Keratinocyte (primary cell): ENCODE data around the gene KLHL14. TPM values are rescaled to one million over a fixed set of nuclear protein-coding genes. Genes with fewer than 3 reads are reported as not detected.

Experiments
- DNase-seq: peaks from one replicate; pipeline ENCODE4 v3.0.0-alpha.2; 2011; ENCODE audit warnings: low read depth, missing footprints, low spot score
- FAIRE-seq: peaks from 2 replicates; lab custom pipeline; 2011; peaks lifted over from hg19 to GRCh38; lab: Jason Lieb, UNC
- H2AFZ ChIP-seq: 2 replicates; pipeline ENCODE4 v1.6.0; 2012; ENCODE audit warnings: low read length, control low read depth, inconsistent platforms; ENCODE audit not compliant: control insufficient read depth
- H3K27ac ChIP-seq: 2 replicates; pipeline ENCODE4 v1.5.1; 2011; ENCODE audit warnings: low read length; ENCODE audit not compliant: control insufficient read depth, insufficient read depth
- H3K27me3 ChIP-seq: 3 replicates; pipeline ENCODE4 v1.6.0; 2011; ENCODE audit warnings: low read length; ENCODE audit not compliant: control insufficient read depth, insufficient read depth; ENCODE audit errors: extremely low read depth
- H3K36me3 ChIP-seq, 2 experiments: 2 replicates in 1 of 2; 3 replicates in 1 of 2; pipeline ENCODE4 v1.5.1; 2011; ENCODE audit warnings: low read length in 2 of 2, mild to moderate bottlenecking in 1 of 2; ENCODE audit not compliant: control insufficient read depth in 2 of 2, insufficient read depth in 2 of 2; ENCODE audit errors: extremely low read depth in 1 of 2
- H3K4me1 ChIP-seq: 3 replicates; pipeline ENCODE4 v1.5.1; 2011; ENCODE audit warnings: low read length; ENCODE audit not compliant: control insufficient read depth, insufficient read depth; ENCODE audit errors: extremely low read depth
- H3K4me2 ChIP-seq: 3 replicates; pipeline ENCODE4 v1.6.0; 2011; ENCODE audit warnings: low read depth, low read length; ENCODE audit not compliant: control insufficient read depth, insufficient read depth; ENCODE audit errors: extremely low read depth
- H3K4me3 ChIP-seq, 3 experiments: fragments of 200-600 bp in 1 of 3; sonication (generic) in 1 of 3; 2 replicates in 2 of 3; 3 replicates in 1 of 3; pipeline ENCODE4 v1.5.1; 2011 to 2016; ENCODE audit warnings: low read length in 3 of 3, mild to moderate bottlenecking in 3 of 3, control low read depth in 2 of 3, inconsistent platforms in 1 of 3, low read depth in 1 of 3, mixed read lengths in 1 of 3, mixed run types in 1 of 3, moderate library complexity in 1 of 3; ENCODE audit not compliant: control insufficient read depth in 2 of 3, insufficient read depth in 2 of 3; ENCODE audit errors: extremely low read depth in 1 of 3
- H3K79me2 ChIP-seq: 2 replicates; pipeline ENCODE4 v1.6.0; 2012; ENCODE audit warnings: low read length; ENCODE audit not compliant: control insufficient read depth, insufficient read depth
- H3K9ac ChIP-seq: 3 replicates; pipeline ENCODE4 v1.6.0; 2011; ENCODE audit warnings: low read length; ENCODE audit not compliant: control insufficient read depth, insufficient read depth; ENCODE audit errors: extremely low read depth
- H3K9me1 ChIP-seq: 3 replicates; pipeline ENCODE4 v1.6.0; 2011; ENCODE audit warnings: low read length; ENCODE audit not compliant: control insufficient read depth, insufficient read depth; ENCODE audit errors: extremely low read depth
- H3K9me3 ChIP-seq: 2 replicates; pipeline ENCODE4 v1.5.1; 2012; ENCODE audit warnings: low read depth, low read length; ENCODE audit not compliant: control insufficient read depth
- H4K20me1 ChIP-seq: 3 replicates; pipeline ENCODE4 v1.6.0; 2011; ENCODE audit warnings: low read length; ENCODE audit not compliant: control insufficient read depth, insufficient read depth; ENCODE audit errors: extremely low read depth
- EZH2 ChIP-seq: IDR thresholded peaks from one replicate; pipeline ENCODE4 v1.6.1; 2012; ENCODE audit warnings: inconsistent platforms, mild to moderate bottlenecking, low read length, moderate library complexity
- dilution Hi-C: fragments of 300-500 bp; cut with MboI; formaldehyde crosslinking; loops from one replicate; pipeline ENCODE4 v1.7.0; 2020; ENCODE audit warnings: low sequenced_read_pairs; ENCODE audit not compliant: extremely low pct_ligation_motif_present
- polyA plus RNA-seq, 5 experiments: library from polyadenylated mRNA; depleted of rRNA in 3 of 5; stranded (reverse) in 3 of 5; stranded (forward) in 1 of 5; unstranded in 1 of 5; fragments of >200 nt; gene quantifications; 1 replicate in 1 of 5; 2 replicates in 3 of 5; 3 replicates in 1 of 5; pipeline versions ENCODE4 v1.2.1 to v1.2.3, GENCODE V29; 2011 to 2012; ENCODE audit warnings: missing spikeins in 2 of 5, low read depth in 1 of 5, low replicate concordance in 1 of 5
- TF ChIP-seq, protein P1 (sequence below), 3 experiments: IDR thresholded peaks in 1 of 3; conservative IDR thresholded peaks in 1 of 3; optimal IDR thresholded peaks in 1 of 3; 2 replicates in 2 of 3; 3 replicates in 1 of 3; pipeline versions ENCODE3 to v1.5.1; 2011; ENCODE audit warnings: low read length in 3 of 3, mild to moderate bottlenecking in 3 of 3, moderate library complexity in 2 of 3, control low read depth in 1 of 3, inconsistent platforms in 1 of 3; ENCODE audit not compliant: insufficient read depth in 2 of 3; ENCODE audit errors: extremely low read depth in 1 of 3

Gene KLHL14
- polyA plus RNA-seq, 1 donor (not counting 4 experiments of a cell fraction or from before 2014, with no cell fraction given): not detected

DNA sequence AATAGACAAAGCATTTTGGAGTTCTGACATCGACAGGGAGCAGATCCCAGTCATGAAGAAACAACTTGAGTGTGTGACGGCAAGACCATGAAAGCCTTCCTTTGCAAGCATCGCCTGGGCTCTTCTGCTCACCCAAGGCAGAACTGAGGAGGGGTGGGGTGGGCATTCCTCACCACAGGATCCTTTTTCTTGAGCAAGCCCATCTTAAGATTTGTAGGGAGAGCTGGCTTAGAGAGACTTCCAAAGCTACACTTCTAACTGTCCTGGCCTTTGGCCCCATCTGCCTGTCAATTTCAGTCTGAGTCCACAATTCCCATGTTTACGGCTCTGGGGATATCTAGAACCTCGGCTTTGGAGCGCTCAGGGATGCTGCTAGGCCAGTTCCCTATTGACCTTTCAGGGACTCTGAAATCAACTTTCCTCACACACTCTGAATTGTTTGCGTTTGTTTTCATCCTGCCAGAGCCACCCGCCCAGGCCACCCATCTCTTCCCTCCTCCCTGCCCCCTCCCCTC lies 3.7 kb downstream of the KLHL14 start:
- Histone ChIP-seq H3K79me2 (no peaks in the 10 kb centered on the region), H3K4me2 (no peak overlapping the region), H3K27me3 (peaks cover 60% of the 10 kb centered on the region), H3K36me3 (no peaks in the 10 kb centered on the region), H3K4me1 (no peaks in the 10 kb centered on the region), H3K9me1 (no peaks in the 10 kb centered on the region), H3K27ac (no peak overlapping the region), H3K9me3 (no peaks in the 10 kb centered on the region), H2AFZ (no peak overlapping the region), H3K9ac (no peak overlapping the region), H3K4me3 (no peak overlapping the region), H4K20me1 (no peaks in the 10 kb centered on the region)
- TF ChIP-seq EZH2: no peak
- TF ChIP-seq, protein P1, sequence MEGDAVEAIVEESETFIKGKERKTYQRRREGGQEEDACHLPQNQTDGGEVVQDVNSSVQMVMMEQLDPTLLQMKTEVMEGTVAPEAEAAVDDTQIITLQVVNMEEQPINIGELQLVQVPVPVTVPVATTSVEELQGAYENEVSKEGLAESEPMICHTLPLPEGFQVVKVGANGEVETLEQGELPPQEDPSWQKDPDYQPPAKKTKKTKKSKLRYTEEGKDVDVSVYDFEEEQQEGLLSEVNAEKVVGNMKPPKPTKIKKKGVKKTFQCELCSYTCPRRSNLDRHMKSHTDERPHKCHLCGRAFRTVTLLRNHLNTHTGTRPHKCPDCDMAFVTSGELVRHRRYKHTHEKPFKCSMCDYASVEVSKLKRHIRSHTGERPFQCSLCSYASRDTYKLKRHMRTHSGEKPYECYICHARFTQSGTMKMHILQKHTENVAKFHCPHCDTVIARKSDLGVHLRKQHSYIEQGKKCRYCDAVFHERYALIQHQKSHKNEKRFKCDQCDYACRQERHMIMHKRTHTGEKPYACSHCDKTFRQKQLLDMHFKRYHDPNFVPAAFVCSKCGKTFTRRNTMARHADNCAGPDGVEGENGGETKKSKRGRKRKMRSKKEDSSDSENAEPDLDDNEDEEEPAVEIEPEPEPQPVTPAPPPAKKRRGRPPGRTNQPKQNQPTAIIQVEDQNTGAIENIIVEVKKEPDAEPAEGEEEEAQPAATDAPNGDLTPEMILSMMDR (optimal IDR thresholded peaks at IDR 0.05 in 1 of 3, IDR thresholded peaks at IDR 0.05 in 1 of 3, conservative IDR thresholded peaks at IDR 0.05 in 1 of 3; ENCODE audit: extremely low read depth in 1 of 3, insufficient read depth in 2 of 3, low read length in 3 of 3): no peak
- no peak for FAIRE-seq
- no peak for DNase-seq
- dilution Hi-C loops: no loop called here

DNA sequence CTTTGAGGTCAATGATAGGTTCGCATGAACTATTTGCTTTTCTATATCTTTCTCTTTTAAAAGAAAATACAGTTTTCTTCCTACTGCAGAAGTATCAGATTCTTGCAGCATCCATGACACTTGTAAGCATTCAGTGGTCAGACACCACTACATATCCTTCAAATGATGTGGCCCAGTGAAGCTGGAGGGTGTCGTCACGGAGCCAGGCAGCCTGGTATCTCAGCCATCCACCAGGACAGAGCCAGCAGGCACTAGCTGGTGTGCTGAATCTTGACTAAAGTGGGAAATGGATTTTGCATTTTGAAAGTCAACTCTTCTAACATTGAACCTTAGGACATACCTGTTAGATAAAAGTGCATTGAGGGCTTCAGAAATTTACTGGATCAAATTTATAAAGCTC lies 5.4 kb downstream of the KLHL14 start:
- no peaks in the 10 kb centered on the region for H3K36me3 ChIP-seq
- no peaks in the 10 kb centered on the region for H3K9me3 ChIP-seq
- TF ChIP-seq EZH2: no peak
- TF ChIP-seq, protein P1 (optimal IDR thresholded peaks at IDR 0.05 in 1 of 3, IDR thresholded peaks at IDR 0.05 in 1 of 3, conservative IDR thresholded peaks at IDR 0.05 in 1 of 3; ENCODE audit: extremely low read depth in 1 of 3, insufficient read depth in 2 of 3, low read length in 3 of 3): no peak
- no peak for FAIRE-seq
- dilution Hi-C loops: no loop called here
- H3K4me1 ChIP-seq: no peaks in the 10 kb centered on the region
- H3K9me1 ChIP-seq: no peaks in the 10 kb centered on the region
- DNase-seq: no peak
- H3K4me2 ChIP-seq: no peak overlapping the region
- peaks cover 44% of the 10 kb centered on the region for H3K27me3 ChIP-seq
- H3K9ac ChIP-seq: no peak overlapping the region
- H3K4me3 ChIP-seq: no peak overlapping the region
- no peak overlapping the region for H3K27ac ChIP-seq
- no peaks in the 10 kb centered on the region for H4K20me1 ChIP-seq
- H3K79me2 ChIP-seq: no peaks in the 10 kb centered on the region
- H2AFZ ChIP-seq: no peak overlapping the region
